ENCODE data around the gene CAMKK1.

Gene CAMKK1

DNA sequence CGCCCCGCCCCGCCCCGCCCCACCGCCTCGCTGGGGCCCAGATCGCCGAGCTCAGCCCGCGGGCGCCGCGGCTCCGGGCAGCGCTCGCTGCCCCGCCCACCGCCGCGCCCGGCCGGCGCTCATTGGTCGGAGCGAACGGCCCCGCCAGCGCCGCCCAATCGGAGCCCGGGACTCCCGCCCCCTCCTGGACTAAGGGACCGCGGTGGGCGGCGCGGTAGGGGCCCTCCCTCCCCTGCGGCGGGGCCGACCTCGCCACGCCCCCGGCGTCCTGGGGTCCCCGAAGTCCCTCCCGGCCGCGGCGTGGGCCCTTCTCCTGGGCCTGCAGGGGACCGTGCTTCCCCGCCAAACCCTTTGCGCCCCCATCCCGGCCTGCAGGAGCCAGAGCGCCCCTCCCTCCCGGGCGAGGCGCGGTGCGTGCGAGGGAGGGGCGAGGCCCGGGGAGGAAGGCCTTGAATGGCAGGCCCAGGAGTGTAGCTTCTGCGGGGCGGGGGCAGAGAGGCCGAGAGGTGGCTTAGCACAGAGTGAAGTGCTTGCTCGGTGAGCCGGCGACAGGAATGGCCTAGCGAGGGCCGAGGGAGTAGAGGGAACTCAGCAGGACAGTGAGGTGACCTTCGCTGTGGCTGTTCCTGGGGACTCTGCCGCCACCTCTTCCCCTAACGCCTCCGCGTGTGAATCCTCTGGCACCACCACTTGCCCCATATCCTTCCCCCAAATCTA, at the start of gene CAMKK1:
Gene CAMKK1, minus strand, starts transcription at position 51 of the 717 bp plus-strand sequence. CDS start 7,366 bp downstream, outside the sequence.
- peak; percentile 67 for DNase-seq (ENCODE audit: low read depth)

DNA sequence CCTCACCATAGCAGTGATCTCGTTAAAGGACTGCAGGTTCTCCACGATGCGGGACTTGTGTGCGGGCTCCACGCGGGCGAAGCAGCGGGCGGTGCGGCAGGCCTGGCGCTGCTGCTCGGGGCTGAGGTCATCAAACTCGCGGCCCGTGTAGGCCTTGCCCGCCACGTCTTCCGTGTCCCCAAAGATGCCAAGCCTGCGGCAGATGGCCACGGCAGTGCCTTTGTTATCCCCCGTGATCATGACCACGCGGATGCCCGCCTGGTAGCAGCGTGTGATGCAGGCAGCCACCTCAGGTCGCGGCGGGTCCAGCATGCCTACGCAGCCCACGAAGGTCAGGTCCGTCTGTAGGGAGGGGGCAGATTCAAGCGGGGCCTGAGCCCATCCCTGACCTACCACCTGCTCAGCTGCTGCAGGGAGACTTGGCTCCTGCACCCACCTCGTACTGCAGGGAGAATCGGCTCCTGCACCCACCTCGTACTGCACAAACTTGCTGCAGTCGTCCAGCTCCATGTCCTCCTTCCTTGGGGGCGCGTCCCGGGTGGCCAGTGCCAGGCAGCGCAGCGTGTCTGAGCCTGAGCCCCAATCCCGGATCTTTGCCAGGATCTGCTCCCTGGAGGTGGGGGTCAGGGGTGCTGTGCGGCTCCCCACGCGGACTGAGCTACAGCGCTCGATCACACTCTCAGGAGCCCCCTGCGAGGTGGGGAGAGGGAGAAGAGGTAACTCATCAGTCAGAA, 48.3 kb upstream of the CAMKK1 start:
- DNase-seq (ENCODE audit: low read depth), result no peak

- DNase-seq (ENCODE audit: low read depth), result no peak
These were observed 44.5 kb upstream of the CAMKK1 start for GRCh38 chr17:3937359-3937758.

DNA sequence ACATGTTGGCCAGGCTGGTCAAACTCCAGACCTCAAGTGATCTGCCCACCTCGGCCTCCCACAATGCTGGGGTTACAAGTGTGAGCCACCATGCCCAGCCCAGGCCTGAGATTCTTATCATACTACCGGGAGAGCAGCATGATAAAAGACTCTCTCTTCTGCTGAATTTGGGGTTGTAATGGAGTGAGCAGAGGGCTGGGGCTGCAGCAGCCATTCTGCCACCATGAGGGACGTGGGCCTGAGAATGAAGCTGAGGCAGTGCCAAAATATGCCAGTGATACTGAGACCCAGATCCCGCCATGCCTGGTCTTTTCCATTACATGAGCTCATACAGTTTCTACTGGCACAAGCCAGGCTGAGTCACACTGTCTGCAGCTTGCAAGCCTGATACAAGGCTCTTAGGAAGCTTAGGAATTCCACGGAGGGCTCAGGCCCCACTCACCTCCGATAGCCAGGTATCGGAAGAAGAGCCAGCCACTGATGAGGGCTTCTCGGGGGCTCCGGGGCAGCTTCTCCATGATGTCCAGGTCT, 43.0 kb upstream of the CAMKK1 start:
- no peak for DNase-seq (ENCODE audit: low read depth)

DNA sequence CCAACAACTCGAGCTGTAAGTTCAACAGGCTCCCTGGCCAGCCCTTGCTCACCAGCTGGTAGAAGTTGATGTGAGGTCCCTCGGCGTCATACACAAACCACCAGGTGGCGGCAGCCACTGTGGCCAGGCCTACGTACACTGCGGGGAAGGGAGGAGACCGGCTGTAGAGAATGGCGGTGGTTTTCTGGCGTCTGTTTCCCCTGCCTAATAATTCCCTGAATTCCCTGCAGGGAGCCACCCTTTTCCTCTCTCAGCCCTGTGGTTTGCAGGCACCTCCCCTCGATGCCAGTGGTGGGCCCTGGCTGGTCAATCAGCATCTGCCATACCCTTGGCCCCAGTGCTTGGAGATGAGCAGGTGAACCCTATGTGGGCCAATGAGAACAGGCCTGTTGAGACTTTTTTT, 42.3 kb upstream of the CAMKK1 start:
- no peak for DNase-seq (ENCODE audit: low read depth)

GRCh38 chr17:3929764-3930163, 36.9 kb upstream of the CAMKK1 start:
- DNase-seq (ENCODE audit: low read depth), result no peak

DNA sequence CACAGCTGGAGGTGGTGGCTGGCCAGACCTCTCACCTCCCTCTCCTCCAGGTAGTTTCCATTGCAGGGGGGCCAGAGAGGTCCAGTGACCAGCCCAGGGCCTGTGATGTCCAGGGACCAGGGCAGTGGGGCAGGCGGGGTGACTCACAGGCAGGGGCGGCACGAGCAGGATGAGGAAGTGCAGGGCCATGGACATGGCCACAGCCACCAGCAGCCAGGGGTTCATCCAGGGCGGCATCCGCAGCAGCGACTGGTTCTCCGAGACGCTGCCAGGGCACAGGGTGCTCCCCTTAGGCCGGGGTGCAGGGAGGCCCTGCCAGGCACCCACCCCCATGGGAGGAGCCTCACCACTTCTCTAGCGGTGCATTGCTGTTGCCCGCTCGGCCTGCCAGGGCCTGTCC, 36.3 kb upstream of the CAMKK1 start:
- DNase-seq (ENCODE audit: low read depth), result no peak

- DNase-seq (ENCODE audit: low read depth), result no peak
These were observed 35.6 kb upstream of the CAMKK1 start for GRCh38 chr17:3928406-3928805.

GRCh38 chr17:3927628-3928340, 34.9 kb upstream of the CAMKK1 start:
- no peak for DNase-seq (ENCODE audit: low read depth)

DNA sequence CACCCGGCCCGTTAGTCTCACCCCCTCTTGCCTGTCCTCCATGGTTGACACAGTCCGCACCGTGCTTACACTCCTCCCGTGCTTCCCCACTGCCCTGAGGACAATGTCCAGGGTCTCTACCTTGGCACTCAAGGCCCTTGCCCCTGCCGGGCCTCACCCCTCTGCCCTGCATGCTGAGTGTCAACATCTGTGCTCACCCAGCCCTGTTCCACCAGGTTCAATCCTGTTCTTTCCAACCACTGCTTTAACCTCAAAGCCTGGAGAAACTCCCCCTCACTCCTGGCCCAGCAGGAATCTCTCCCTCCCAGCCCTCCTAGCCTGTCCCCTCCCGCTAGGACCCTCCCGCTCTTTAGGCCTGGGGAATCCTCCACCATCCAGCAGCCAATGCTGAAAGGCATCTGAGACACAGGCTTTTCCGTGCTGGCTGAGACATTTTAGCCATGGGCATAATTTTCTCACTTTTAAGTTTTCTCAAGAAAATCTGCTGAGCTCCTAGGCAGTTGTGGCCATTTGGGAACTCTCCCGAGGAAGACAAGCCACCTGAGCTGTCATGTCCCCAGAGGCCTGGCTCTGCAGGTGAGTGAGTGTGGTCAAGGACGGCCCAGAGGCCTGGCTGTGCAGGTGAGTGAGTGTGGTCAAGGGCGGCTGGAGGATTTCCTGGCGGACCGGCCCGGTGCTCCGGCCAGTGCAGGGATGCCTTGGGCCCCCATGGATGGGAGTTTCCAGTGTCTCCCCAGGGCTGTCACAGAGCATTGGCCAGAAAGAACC, 34.2 kb upstream of the CAMKK1 start:
- DNase-seq (ENCODE audit: low read depth), result no peak

DNA sequence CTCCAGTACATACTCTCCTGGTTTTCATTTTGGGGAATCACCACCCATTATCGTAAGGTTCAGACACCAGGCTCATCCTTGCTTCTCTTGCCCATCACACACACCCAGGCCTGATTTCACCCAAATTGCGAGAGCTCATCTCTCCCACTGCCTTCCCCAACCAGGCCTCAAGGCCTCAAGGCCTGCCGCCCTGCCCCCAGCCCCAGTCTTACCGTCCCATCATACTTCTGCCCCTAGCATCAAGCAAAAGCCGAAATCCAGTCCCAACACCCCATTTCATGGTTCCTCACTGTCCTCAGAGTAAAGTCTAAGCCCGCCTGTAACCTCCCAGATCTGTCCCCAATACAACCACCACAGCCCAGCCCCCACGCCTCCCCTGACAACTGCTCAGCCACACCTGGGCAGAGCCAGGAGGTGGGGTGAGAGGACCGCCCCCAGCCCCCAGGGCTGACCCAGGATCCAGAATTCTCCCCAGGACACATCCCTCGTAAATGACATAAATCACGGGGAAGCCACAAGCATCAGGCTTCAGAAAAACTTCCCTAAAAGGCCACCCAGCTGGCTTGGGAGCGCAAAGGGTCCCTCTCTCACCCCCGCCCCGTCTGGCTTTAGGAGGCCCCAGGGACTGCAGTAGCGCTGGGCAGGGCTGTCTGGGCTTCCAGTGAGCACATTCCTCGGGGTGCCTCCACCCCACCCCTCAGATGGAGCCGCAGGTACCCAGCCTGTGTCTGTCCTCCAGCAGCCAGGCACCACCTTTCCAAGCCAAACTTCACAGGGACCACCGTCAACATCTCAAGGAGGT, 33.0 kb upstream of the CAMKK1 start:
- no peak for DNase-seq (ENCODE audit: low read depth)

GRCh38 chr17:3924512-3925350, 31.9 kb upstream of the CAMKK1 start:
- DNase-seq (ENCODE audit: low read depth), result no peak

DNA sequence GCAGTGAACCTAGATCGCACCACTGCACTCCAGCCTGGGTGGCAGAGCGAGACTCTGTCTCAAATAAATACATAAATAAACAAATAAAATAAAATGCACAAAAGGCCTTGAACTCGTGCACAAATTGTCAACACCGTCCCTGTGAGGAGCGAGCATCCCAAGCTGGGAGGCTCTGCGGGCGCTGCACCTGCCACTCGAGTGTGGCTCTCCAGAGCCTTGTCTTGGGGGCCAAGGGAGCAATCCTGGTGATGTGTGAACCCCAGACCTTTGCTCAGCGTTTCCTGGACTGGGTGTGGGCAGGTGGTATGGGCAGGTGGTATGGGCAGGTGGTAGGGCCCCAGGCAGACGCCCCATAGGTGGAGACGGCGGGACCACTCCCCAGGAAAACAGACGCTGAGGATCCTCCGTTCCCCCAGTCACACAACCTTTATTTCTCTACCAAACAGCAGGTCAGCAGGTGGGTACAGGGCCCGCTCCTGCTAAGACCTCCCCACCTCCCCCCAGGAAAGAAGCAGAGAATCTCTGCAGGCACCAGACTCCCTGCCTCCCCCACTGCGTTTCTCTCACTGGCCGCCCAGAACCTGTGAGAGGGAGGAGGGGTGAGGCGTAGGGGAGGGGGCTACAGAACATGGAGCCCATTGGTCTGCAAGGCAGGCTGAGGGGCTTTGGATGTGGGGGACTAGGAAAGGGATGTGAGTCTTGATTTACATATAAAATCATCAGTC, 30.8 kb upstream of the CAMKK1 start:
- DNase-seq (ENCODE audit: low read depth), result no peak

- no peak for DNase-seq (ENCODE audit: low read depth)
These were observed 29.9 kb upstream of the CAMKK1 start for GRCh38 chr17:3922765-3923164.

- no peak for DNase-seq (ENCODE audit: low read depth)
These were observed 28.9 kb upstream of the CAMKK1 start for GRCh38 chr17:3921502-3922319.

DNA sequence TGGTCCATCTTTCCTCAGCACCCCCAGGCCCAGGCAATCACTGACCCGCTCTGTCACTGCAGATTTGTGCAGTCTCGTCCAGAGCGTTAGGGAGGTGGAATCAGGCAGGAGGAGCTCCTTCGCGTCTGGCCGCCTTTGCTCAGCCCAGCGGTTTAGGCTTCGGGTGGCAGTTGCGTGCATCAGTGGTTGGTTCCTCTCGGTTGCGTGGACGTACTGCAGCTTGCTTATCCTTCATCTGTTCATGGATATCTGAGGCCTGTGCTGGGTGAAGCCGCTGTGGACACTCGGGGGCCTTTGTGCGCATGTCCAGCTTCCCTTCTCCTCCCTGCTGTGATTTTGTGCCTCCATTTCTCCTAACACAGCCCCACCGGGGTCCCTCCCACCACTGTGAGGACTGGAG, 28.2 kb upstream of the CAMKK1 start:
- no peak for DNase-seq (ENCODE audit: low read depth)

- no peak for DNase-seq (ENCODE audit: low read depth)
These were observed 26.3 kb upstream of the CAMKK1 start for GRCh38 chr17:3919123-3919624.

DNA sequence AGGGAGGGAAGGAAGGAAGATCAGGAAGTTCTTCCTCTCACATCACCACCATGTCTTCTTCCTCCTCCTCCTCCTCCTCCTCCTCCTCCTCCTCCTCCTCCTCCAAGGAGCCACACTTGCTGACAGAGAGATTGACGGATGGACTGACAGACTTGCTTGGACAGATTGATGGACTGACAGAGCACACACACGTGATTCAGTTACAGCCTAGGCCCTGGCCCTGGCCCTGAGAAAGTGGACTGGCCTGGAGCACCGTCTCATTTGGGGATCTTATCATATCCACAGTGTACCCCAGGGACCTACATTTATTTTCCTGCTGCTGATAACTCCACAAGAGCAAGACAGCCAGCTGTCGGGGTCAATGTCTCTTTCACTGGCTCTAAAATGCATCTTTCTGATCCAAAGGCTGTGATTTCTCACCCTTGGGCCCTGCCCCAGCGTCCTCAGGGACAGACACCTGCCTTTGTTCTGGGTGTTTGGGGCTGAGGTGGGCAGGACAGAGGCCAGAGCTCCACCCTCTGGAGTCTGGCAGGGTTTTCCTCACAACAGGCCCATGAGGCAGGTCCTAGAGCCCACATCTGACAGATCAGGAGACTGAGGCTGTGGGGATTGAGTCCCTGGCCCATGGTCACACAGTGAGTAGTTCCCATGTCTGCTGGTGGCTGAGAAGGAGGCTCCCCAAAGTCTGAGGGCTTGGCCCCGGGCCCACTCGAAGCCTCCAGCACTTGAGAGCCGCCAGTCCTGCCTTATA, 25.7 kb upstream of the CAMKK1 start:
- no peak for DNase-seq (ENCODE audit: low read depth)
